Left lobe of liver (tissue), 2 donors: ENCODE results near the gene PCBP1. TPM values are rescaled to one million over a fixed set of nuclear protein-coding genes. Genes with fewer than 3 reads are reported as not detected.
A peak's percentile ranks its signal among the peaks of the same experiment; 100 is the strongest.
"Not testable (repeated sequence)": the region's sequence is repeated elsewhere in the genome, so short reads cannot be mapped to it uniquely, and the experiment has no call there.

Experiments
- ATAC-seq: fragments of 200-7000 bp; cut with Tn5 transposase; one replicate; pipeline ENCODE4 v1.9.1; 2020; ENCODE audit warnings: mild to moderate bottlenecking, moderate library complexity
- DNase-seq: peaks from one replicate; pipeline ENCODE4 v3.0.0-alpha.2; 2020; ENCODE audit warnings: low spot score
- total RNA-seq: library from RNA; stranded (reverse); gene quantifications from one replicate; pipeline ENCODE4 v1.2.1, GENCODE V29; 2021
- donor health status: DM: no; HTN: no; CAD: no; lungs with moderate emphysema.
- donor health status: DM: no; HTN: yes; CAD: no.

PCBP1 gene
- total RNA-seq = 161 TPM

DNA sequence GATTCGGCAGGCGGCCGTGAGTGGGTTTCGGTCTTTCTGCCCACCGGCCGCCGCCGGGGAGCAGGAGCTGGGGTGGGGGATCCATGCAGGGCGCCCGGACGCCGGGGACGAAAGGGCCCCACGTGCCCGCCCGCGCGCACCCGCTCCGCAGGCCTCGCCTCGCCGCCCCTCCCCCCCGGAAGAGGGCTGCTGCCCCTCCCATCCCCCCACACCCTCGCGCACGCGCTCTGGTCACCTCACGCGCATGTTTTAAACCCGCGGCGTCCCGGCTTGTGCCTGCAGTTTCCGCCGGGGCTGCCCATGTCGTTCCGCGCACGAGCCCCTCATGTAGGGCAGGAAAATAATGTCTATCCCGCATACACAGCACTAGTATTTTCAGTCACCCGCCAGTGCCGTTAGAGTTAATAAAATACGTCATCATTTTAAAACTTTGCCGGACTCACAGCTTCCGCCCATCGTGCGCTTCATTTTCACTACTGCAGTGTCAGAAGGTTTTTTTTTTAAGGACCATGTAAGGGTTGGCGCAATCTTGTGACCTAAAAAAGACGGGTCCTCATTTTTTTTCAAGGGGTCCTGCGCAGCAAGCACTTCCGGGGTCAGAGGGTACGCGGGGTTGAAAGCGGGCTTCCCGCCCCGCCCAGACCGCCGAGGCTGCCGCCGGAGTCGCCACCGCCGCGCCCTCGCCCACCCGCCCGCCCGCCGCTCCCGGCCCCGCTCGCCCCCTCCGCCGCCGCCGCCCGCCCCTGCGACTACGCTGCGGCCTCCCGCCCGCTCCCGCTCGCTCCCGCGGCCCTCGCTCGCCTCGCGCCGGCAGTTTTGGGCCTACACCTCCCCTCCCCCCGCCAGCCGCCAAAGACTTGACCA, at the start of gene PCBP1:
Gene PCBP1, plus strand, starts transcription at position 640 of the 864 bp plus-strand sequence. CDS start 267 bp downstream, outside the sequence.
- peak; percentile 95 for DNase-seq
- ATAC-seq = peak; percentile 72

GRCh38 chr2:70039366-70039765, 47.9 kb upstream of the PCBP1 start:
- ATAC-seq = no peak
- DNase-seq = peak; percentile 40

DNA sequence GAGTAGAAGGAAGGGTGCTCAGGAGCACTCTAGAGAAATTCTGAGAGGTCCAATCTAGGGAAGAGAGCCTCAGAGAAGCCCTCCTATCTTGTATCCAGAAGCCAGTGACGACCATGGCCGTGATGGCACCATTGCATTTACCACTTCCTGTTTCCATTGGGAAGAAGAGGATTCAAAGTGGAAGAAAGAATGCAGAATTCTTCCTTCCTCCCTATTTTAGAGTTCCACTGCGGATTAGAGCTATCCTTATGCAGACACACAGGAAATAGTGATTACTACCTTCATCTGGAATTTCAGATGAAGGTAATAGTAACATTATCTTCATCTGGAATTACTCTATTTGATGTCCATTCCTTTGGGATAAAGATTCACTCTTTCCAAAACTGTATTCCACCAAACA, 45.6 kb upstream of the PCBP1 start:
- DNase-seq (no peak), ATAC-seq (no peak)

GRCh38 chr2:70042246-70042645, 45.0 kb upstream of the PCBP1 start:
- DNase-seq (no peak), ATAC-seq (no peak)

DNA sequence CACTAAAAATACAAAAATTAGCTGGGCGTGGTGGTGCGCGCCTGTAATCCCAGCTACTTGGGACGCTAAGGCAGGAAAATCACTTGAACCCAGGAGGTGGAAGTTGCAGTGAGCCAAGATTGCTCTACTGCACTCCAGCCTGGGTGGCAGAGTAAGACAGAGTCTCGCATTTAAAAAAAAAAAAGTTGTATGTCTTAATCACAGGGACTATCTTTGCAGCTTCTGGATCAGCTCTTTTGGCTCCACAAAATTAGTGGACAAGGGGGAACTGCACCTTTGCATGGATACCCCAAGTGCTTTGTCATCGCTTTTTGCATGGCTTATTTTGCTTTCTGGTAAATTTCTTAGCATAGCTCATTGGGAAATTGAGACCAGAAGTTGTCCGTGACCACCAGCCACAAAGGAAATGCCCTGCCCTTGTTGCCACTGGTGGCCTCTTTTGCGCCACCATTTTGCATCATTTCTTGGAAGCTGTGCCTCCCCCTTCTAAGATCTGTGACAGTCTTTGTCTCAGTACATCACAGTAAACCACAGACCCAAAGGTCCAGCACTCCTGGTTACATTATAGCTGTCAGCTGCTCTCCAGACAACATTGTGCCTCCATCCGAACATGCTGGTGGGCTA, 43.9 kb upstream of the PCBP1 start:
- ATAC-seq (no peak), DNase-seq (peak; percentile 48)

DNA sequence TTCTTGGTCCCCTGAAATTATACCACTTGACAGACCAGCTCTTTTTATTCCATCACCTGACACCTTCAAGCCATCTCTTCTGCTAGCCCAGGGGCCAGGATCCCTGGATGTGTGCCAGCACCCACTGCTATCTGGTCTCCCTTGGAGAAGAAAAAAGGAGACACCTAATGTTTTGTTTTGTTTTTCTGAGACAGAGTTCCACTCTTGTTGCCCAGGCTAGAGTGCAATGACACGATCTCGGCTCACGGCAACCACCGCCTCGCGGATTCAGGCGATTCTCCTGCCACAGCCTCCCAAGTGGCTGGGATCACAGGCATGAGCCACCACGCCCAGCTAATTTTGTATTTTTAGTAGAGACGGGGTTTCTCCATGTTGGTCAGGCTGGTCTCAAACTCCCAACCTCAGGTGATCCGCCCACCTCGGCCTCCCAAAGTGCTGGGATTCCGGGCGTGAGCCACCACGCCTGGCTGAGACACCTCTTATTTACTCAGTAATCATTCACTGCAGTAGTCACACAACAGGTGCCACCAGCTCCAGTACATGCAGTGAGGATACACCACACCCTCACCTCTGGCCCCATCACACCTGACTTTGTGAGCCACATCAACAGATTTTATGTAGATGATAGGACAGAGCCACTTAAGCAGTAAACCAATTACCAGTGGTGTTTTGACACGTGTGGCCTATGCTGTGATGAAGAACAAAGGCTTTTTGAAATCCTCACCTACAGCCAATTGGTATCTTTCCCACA, 42.8 kb upstream of the PCBP1 start:
- DNase-seq = no peak
- ATAC-seq = no peak

DNA sequence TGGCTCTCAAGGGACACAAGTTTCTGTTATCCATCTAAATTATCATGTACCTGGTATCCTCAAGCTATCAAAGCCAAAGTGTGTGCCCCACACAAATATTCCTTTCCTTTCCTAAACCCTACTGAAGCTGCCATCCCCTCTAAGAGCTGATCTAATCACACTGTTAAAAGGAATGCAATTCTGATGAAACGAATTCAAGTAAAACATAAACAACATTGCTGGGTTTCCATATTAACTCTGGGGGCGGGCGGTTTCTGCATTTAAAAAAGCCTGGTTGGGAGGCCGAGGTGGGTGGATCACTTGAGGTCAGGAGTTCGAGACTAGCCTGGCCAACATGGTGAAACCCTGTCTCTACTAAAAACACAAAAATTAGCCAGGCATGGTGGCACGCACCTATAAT, 41.9 kb upstream of the PCBP1 start:
- DNase-seq (no peak), ATAC-seq (no peak)

- ATAC-seq (no peak), DNase-seq (no peak)
These were observed 41.3 kb upstream of the PCBP1 start for GRCh38 chr2:70045932-70046331.

GRCh38 chr2:70046534-70046933, 40.7 kb upstream of the PCBP1 start:
- ATAC-seq (peak; percentile 36), DNase-seq (no peak)

DNA sequence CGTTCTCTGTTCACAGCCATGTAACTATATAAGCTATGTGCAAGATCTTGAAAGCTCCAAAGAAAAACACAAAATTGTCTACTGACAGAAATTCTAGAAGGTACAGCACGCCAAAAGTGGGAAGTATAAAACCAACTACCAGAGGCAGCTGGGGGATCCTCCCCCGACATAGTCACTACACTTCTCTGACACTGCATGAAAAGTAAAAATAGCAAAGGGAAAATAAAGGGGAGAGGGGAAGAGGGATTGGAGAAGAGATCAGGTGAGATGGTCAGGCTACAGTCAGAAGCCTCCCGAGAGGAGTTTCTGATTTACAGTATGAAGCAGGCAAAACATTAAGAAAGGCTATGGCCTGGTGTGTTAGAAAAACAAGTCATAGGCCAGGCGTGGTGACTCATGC, 39.8 kb upstream of the PCBP1 start:
- ATAC-seq = peak; percentile 26
- DNase-seq = no peak

- DNase-seq (no peak), ATAC-seq (no peak)
These were observed 38.0 kb upstream of the PCBP1 start for GRCh38 chr2:70049255-70049654.

GRCh38 chr2:70050631-70051425, 36.4 kb upstream of the PCBP1 start:
- ATAC-seq (no peak), DNase-seq (peak; percentile 30)

DNA sequence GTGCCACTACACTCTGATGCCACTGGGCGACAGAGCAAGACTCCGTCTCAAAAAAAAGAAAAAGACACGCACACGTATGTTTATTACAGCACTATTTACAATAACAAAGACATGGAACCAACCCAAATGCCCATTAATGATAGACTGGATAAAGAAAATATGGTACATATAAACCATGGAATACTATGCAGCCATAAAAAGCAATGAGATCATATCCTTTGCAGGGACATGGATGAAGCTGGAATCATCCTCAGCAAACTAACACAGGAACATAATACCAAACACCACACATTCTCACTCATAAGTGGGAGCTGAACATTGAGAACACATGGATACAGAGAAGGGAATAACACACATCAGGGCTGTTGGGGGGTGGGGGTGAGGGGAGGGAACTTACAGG, 32.0 kb upstream of the PCBP1 start:
- not testable (repeated sequence) for DNase-seq, ATAC-seq

- ATAC-seq = peak; percentile 74
These were observed 26.0 kb upstream of the PCBP1 start for GRCh38 chr2:70061317-70061716.

GRCh38 chr2:70062270-70062669, 25.0 kb upstream of the PCBP1 start:
- peak; percentile 19 for DNase-seq
- no peak for ATAC-seq

More at GRCh38 chr2:70061317-70061716, 26.0 kb upstream of the PCBP1 start:
- peak; percentile 41 for DNase-seq

DNA sequence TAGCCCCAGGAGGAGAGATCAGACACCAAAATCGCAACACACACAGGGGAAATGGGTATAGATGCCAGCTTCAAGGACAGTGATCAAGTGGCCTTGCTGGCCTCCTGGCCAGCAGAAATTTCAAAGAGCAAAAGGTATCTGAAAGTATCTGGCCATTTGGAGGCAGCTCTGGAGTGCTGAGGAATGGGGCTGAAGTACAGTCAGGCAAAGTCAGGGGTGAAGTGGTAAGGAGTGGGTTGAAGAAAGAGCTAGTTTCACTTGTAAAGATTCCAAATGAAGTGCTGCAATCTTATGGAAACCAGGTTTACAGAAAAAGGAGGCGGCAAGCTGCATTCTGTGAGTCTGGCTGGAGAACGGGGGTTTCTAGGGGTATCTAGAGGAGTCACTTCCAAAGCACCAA, 19.2 kb upstream of the PCBP1 start:
- DNase-seq (no peak), ATAC-seq (no peak)

DNA sequence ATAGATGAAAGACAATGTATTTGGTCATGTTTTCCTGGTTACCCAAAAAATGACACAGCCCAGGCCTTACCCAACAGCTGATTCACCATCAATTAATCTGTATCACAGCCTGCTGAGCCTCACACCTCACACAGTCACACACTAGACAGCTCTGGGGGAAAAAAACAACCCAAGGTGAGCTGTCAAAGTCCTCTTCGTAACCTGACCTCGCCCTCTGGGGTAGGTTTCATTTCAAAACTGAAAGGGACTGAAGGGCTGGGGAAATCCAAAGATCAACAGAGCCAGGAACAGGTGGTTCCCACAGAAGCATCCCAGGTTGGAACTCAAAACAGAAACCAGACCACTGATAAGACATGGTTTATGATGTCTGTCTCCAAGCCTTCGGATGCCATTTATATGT, 18.2 kb upstream of the PCBP1 start:
- peak; percentile 87 for ATAC-seq
- peak; percentile 79 for DNase-seq

GRCh38 chr2:70070542-70071268, 16.6 kb upstream of the PCBP1 start:
- peak; percentile 74 for DNase-seq
- ATAC-seq = peak; percentile 91

DNA sequence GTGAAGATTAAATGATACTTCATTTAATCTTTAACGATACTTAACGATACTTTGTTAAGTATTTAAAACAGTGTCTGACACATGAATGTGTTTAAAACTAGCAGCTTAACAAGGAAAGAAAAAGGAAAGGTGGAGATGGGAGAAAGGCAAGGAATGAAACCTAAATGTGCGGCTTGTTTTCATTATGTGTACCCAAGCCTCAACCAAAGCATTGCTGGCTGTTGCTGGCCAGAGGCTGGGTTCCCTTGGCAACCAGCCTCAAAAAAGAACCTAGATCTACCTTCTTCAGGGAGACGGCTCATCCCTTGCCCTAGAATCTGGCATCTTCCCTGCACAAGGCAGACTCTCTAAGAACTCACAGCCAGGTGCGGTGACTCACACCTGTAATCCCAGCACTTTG, 13.8 kb upstream of the PCBP1 start:
- no peak for DNase-seq
- ATAC-seq = no peak

- DNase-seq = no peak
- ATAC-seq = no peak
These were observed 8.9 kb upstream of the PCBP1 start for GRCh38 chr2:70078384-70078783.
